HG02943 (cell line): ENCODE measurements around the gene PCGF3.
"Not testable (repeated sequence)": the region's sequence is repeated elsewhere in the genome, so short reads cannot be mapped to it uniquely, and the experiment has no call there.

Experiments used
- ATAC-seq: cut with Tn5 transposase; IDR thresholded peaks from one replicate; pipeline ENCODE4 v1.9.1; 2021; ENCODE audit warnings: mild to moderate bottlenecking, low read depth, moderate library complexity; ENCODE audit not compliant: unreplicated experiment

PCGF3 gene

GRCh38 chr4:790466-790820, 84.8 kb downstream of the PCGF3 start:
- no peak for ATAC-seq

DNA sequence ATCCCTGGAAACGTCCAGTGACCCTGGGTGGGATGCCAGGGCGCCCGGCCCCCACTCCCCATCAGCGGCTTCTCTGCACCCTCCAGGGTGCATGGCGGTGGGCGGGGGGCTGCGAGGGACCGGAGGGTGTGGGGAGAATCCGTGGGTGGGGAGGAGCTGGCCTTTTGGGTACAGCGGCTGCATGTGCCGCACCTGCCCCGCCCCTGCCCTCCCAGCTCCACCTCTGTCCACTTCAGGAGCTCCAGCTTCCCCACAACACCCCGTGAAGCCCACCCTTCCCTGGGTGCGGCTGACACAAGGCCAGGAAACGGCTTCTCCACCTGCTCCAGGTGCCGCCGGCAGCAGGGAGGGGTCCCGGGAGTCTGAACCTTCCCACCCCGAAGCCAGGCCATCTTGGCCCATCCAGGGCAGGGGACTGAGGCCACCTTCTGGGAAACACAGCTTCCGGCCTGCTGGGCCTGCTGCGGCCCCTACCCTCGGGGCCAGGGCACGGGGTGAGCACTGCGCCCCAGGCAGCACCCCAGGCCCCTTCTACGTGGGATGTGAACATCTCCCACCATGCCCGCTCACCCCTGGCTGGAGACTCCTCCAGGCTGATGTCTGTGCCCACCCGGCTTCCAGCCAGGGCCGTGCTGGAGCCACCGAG, 85.7 kb downstream of the PCGF3 start:
- no peak for ATAC-seq

DNA sequence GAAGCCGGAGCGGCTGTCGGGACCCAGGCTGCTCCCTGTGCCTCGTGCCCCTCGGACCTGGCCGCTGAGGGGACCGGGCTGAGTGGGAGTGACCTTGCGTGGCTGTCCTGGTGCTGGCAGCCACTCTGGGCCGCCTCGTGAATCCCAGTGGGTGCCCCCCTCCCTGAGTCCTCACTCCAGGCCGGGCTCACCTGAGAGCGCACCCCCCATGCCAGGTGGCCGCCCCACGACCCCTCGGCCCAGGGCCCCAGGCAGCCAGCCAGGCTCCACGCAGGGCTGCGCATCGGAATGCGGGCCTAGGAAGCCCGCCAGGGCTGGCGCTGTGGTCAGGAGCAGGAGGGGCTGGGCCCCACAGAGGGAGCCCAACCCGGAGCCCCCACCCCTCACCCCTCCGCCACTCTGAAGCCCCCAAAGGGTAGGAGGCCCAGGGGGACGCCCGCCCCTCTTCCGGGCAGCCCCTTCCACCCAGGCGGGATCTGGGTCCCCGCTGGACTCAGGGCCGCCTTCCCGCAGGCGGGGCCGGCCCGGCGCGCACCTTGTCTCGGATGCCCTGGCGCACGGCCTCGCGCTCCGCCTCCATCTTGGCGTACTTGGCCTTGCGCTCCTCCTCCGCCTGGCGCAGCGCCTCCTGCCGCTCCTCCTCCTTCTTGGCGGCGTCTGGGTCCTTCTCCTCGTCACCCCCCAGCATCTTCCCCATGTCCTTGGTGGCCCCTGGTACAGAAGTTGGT, 86.4 kb downstream of the PCGF3 start:
- ATAC-seq, result no peak

- ATAC-seq, result no peak
Measured at GRCh38 chr4:792626-793092, 87.0 kb downstream of the PCGF3 start.

GRCh38 chr4:793093-793861, 87.6 kb downstream of the PCGF3 start:
- no peak for ATAC-seq

- no peak for ATAC-seq
Measured at GRCh38 chr4:793941-794621, 88.4 kb downstream of the PCGF3 start.

DNA sequence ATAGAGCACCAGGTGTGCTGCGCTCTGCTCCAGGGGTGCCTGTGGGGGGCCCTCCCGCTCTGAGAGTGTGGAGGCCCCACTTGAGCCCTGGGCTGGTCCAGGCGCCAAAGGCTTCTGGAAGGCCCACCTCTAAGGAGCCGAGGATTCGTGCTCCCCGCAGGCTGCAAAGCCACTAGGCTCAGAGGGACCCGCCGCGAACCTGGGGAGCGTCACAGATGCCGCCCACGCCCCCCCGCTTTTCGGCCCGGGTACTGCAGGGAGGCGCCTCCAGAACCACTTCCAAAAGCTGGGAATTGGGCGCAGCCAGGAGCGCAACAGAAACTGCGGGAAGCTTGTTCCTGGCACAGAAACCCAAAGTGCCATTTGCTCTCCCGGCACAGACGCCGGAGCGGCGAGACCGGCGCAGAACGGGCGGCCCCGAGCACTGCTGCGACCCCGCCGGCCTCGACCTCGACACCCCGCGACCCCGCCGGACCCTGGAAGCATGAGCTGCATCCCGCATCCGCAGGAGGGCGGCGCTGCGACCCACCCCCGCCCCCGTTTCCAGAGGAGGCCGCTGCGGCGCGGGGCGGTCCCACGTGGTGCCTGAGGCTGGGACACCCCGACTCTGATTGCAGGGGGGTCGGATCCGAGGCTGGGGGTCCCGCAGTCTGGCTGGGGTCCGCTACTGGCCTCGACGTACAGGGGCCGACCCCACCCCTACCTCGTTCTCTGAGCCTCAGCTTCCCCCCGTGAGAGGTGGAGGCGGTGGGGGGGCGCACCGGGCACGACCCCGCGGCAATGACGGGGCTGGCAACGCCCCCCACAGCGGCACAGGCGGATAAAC, 89.5 kb downstream of the PCGF3 start:
- no peak for ATAC-seq

DNA sequence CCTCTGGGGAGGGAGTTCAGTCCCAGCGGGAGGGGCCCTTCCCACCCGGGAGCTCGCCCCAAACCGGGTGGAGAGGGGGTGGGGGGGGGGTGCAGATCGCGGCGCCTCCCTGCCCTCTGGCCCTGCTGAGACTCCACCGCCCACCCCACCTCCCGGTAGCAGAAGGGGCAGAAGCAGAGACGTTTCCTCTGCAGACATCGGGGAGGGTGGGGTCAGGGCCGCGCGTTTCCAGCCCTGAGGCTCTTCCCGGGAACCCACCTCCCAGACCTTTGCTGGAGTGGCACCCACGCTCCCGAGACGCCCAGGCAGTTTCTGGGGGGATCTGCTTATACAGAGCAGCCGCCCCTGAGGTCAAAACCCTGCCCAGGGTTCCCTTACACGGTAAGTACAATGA, 90.1 kb downstream of the PCGF3 start:
- no peak for ATAC-seq

GRCh38 chr4:796206-796605, 90.6 kb downstream of the PCGF3 start:
- no peak for ATAC-seq

DNA sequence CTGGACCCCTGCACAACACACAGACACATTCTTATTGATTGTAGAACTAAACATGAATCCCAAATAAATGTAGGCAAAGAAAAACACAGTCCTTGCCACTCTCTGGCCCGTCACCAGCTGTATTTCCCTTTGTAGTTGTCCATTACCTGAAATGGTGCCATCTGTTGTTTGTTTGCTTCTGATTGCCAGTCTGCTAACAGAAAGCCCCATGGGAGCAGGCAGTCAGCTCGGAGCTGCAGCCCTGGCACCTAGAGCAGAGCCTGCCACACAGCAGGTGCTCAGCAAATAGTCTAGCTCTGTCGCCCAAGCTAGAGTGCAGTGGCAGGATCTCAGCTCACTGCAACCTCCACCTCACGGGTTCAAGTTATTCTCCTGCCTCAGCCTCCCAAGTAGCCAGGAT, 91.4 kb downstream of the PCGF3 start:
- no peak for ATAC-seq

DNA sequence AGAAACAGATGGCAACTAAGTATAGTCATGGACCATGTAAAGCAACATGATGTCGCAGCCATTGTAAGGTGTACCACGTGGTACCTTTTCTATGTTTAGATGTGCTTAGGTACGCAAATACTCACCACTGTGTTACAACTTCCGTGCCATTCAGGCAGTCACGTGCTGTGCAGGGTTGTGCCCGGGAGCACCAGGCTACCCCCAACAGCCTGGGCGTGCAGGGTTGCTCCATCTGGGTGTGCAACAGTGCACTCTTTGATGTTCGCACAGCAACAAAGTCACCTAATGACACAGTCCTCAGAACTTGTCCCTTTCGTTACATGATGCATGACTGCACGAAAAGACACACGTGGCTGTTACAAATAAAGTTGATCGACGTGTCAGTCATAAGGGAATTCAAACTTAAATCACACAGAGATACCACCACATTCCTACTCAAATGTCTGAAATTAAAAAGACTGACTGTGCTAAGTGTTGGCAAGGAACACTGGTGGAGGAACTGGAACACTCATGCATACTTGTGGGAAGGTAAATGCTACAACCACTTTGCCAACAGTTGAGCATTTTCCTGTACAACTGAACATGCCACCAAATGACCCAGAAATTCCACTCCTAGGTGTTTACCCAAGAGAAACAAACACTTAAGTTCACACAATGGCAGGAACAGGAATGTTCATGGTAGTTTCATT, 95.9 kb downstream of the PCGF3 start:
- ATAC-seq, result no peak

- ATAC-seq, result no peak
Measured at GRCh38 chr4:803884-804283, 98.3 kb downstream of the PCGF3 start.

GRCh38 chr4:804804-805203, 99.2 kb downstream of the PCGF3 start:
- ATAC-seq, result no peak

DNA sequence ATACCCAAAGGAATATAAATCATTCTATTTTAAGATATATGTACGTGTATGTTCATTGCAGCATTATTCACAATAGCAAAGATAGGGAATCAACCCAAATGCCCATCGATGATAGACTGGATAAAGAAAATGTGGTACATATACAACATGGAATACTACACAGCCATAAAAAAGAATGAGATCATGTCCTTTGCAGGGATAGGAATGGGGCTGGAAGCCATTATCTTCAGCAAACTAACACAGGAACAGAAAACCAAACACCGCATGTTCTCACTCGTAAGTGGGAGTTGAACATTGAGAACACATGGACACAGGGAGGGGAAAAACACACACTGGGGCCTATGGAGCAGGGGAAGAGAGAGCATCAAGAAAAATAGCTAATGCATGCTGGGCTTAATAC, 101.3 kb downstream of the PCGF3 start:
- not testable (repeated sequence) for ATAC-seq

- ATAC-seq, result no peak
Measured at GRCh38 chr4:807792-808191, 102.2 kb downstream of the PCGF3 start.

DNA sequence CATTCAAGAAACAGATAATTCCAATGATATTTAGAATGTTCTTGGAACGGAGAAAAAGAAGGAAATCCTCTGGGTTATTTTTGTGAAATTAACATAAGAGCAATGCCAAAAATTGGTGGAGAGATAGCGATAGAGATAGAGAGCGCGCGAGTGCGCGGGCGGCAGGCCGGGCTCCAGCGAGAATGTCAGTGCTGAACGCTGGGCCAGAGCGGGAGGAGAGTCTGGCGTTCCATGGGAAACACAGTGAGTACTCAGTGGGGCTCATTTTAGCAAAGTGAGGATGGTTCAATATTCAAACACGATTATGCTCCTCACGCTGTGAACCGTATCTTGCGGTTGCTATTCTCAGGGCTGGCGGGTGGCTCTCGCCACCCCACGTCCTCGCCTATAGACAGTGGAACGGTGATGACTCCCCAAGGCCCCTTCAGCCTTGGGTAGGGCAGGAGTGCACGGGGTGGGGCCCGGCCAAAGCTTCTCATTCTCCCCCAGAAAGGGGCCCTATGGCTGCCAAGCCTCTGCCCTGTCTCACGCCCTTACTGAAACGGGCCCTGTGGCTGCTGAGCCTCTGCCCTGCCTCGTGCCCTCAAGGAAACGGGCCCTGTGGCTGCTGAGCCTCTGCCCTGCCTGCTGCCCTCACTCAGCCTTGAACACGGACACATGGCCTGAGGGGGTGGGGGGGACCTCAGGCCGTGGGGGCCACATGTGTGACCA, 103.4 kb downstream of the PCGF3 start:
- no peak for ATAC-seq

GRCh38 chr4:813900-814299, 108.3 kb downstream of the PCGF3 start:
- no peak for ATAC-seq

DNA sequence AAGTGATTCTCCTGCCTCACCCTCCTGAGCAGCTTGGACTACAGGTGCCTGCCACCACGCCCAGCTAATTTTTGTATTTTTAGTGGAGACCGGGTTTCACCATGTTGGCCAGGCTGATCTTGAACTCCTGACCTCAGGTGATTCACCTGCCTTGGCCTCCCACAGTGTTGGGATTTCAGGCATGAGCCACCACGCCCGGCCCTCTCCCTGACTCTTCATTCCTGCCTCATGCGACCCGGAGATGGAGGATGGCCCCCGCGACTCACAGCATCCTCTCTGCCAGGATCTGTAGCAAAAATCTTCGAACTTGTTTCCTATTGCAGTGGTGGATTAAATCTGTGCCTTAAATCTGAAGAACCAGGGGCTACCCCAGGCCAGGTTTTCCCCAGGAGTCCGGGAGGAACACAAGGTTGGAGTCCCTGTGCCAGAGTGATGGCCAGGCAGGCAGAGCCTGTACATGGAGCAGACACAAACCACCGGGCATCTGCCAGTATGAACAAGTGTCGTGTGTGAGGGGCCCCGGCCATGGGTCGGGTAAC, 108.7 kb downstream of the PCGF3 start:
- ATAC-seq, result no peak
